Measurements from ENCODE around the gene RTKN2. TPM values are rescaled to one million over a fixed set of nuclear protein-coding genes. Genes with fewer than 3 reads are reported as not detected.

The RTKN2 gene
- total and polyA plus RNA-seq, 10 of the 15 experiments (the other 5 are each of a cell fraction or from before 2014, with no cell fraction given): 0.10 TPM; not detected in 9

DNA sequence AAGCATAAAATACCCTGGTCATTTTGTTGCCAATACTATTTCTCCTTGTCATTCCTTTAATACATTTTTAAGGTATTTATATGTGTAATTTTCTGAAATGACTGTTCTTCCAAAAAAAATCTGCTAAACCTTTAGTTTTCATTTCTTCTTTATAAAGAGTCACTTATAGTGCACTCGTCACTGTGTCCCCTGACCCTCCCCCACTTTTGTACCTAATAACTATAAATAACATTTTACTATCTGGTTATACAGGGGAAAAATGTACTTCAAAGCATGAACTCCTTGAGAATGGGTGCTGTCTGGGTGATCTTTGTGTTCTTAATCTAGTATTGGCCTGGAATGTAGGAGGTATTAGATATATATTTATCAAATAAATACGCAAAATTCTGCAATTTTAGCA lies 31.1 kb downstream of the RTKN2 start (continued):
- TF ChIP-seq ELK1 (IDR thresholded peaks at IDR 0.05; ENCODE audit: low read depth, low read length) (no peak), E4F1 (IDR thresholded peaks at IDR 0.05; ENCODE audit: borderline replicate concordance, partially characterized antibody) (no peak), HSF1 (IDR thresholded peaks at IDR 0.05; ENCODE audit: low read depth, low read length) (no peak)

GRCh38 chr10:62234077-62234605 lies 34.5 kb downstream of the RTKN2 start:
- no peak overlapping the region for H3K4me2 ChIP-seq (ENCODE audit: control insufficient read depth, insufficient read depth)
- in situ Hi-C loops (cut with MboI): no loop called here
- RAD21 ChIA-PET (ENCODE audit: unreplicated experiment): no interaction called here

More at GRCh38 chr10:62234077-62234605, 34.5 kb downstream of the RTKN2 start:
- WGBS (ENCODE audit: insufficient coverage, insufficient replicate concordance, low lambda C conversion rate, missing lambda C conversion rate): 57% methylated on average over 2 of the region's 2 CpGs
- ChIA-PET POLR2A (no interaction called here), CTCF (interaction anchor here (0.6 to 1.1 kb wide), 5 partner anchors 11 to 1149 kb away, joined by 3 to 4 read pairs (median 3); no protein-coding TSS in a partner anchor), SMC1A (ENCODE audit: uncharacterized antibody, unreplicated experiment) (no interaction called here)
- Histone ChIP-seq H3K27ac (ENCODE audit: control insufficient read depth, insufficient read depth) (no peak overlapping the region), H3K27me3 (replicated peaks in 1 of 2; ENCODE audit: control insufficient read depth in 2 of 2, insufficient read depth in 2 of 2, low read length in 1 of 2) (no peaks in the 10 kb centered on the region), H2AFZ (ENCODE audit: control insufficient read depth, low read depth, low read length) (peak overlapping the region; percentile 23; the same call in 1 of the 2 replicates), H3K36me3 (ENCODE audit: control insufficient read depth in 2 of 2, insufficient read depth in 2 of 2, low read length in 1 of 2) (no peaks in the 10 kb centered on the region), H3K4me3 (no peak overlapping the region), H3K9ac (ENCODE audit: control insufficient read depth, insufficient read depth, low read length) (no peak overlapping the region), H3K79me2 (ENCODE audit: control insufficient read depth, insufficient read depth, low read length) (no peaks in the 10 kb centered on the region), H4K20me1 (ENCODE audit: control insufficient read depth, insufficient read depth) (no peaks in the 10 kb centered on the region), H3K4me1 (ENCODE audit: control insufficient read depth, insufficient read depth, low read length) (no peaks in the 10 kb centered on the region), H3K9me3 (replicated peaks; ENCODE audit: control insufficient read depth, insufficient read depth, low read length) (no peaks in the 10 kb centered on the region)
- ATAC-seq: no peak
- no peak for FAIRE-seq
- no peak for DNase-seq (ENCODE audit: low read depth, low spot score)
- BruUV-seq (replicated peaks): no TSS peak
- TF ChIP-seq RFX5 (IDR thresholded peaks at IDR 0.05; ENCODE audit: low read depth, low read length) (no peak), GATAD2B (conservative IDR thresholded peaks at IDR 0.05; ENCODE audit: low read depth) (no peak), NFXL1 (IDR thresholded peaks at IDR 0.05; ENCODE audit: borderline replicate concordance) (no peak), SREBF2 (IDR thresholded peaks at IDR 0.05; ENCODE audit: low read length) (no peak), TARDBP (IDR thresholded peaks at IDR 0.05; ENCODE audit: borderline replicate concordance) (no peak), NR2C1 (IDR thresholded peaks at IDR 0.05) (no peak)
- intact Hi-C loops (cut with micrococcal nuclease; ENCODE audit: unreplicated experiment): no loop called here
